ENCODE data around the gene SLC12A8.

The SLC12A8 gene

GRCh38 chr3:125129512-125129997 lies 83.0 kb downstream of the SLC12A8 start:
- TF ChIP-seq CTCF (conservative IDR thresholded peaks at IDR 0.05) (no peak), ZFX (IDR thresholded peaks at IDR 0.05) (no peak)
- no peak overlapping the region for H3K27ac ChIP-seq

DNA sequence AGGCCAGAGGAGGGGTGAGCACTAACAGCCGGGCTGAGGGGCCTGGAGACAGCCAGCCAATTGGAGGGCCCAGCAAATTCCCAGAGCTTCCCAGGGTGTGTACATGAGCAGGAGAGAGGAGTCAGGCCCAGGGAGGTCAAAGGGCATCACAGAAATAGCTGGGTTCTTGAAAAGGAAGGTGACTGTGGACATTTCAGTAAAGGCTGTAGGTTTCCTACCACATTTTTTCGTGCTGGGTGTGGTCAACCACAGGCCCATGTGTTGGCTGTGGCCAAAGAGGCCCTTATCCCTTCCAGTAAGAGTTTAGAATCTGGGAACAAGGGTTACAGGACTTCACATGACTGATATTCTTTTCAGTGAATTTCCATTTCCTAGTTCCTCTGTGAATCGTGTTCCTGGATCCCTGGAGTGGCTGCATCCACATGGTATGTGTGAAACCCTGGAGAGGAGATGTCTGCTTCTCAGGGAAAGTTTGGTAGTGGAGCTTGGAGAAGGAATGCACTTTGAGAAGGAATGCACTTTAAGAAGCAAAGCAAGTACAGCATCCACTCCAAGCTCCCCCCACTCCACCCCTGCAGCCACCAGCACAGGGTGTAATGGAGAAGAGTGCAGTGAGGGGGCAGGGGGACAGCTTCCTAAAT lies 83.6 kb downstream of the SLC12A8 start:
- TF ChIP-seq CTCF (conservative IDR thresholded peaks at IDR 0.05), result no peak
- TF ChIP-seq ZFX (IDR thresholded peaks at IDR 0.05), result no peak
- H3K27ac ChIP-seq, result no peak overlapping the region

- no peak overlapping the region for H3K27ac ChIP-seq
- TF ChIP-seq ZFX (IDR thresholded peaks at IDR 0.05) (no peak), CTCF (conservative IDR thresholded peaks at IDR 0.05) (no peak)
Measured at GRCh38 chr3:125126323-125126722, 86.2 kb downstream of the SLC12A8 start.

- H3K27ac ChIP-seq, result no peak overlapping the region
Measured at GRCh38 chr3:125125821-125126245, 86.7 kb downstream of the SLC12A8 start.

DNA sequence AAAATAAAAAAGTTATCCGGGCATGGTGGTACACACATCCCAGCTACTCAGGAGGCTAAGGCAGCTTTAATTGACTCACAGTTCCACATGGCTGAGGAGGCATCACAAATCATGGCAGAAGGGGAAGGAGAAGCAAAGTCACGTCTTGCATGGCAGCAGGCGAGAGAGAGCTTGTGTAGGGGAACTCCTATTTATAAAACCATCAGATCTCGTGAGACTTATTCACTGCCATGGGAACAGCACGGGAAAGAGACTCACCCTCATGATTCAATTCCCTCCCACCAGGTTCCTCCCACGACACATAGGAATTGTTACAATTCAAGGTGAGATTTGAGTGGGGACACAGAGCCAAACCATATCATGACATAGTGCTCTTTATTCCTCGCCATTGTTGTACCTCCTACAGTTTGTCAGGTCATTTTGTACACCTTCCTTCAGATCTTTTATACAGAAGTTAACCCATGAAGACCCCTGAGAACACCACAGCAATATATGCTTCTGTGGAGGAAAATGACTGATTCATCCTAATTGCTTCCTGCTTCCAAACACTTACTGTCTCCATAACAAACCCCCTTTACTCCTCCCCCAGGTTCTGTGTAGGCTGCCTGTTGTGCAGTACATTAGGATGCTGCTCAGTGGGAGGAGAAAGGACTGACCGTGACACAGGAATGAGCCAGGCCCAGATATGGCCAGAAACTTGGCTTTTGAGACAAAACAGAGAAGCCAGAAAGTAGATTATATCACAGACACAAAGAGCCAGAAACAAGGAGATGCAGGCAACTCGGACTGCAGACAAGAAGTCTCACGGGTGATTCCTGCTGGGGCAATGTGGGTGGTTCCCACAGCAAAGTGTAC lies 88.9 kb downstream of the SLC12A8 start:
- no peak overlapping the region for H3K27ac ChIP-seq
- no peak for TF ChIP-seq ZFX (IDR thresholded peaks at IDR 0.05)
- TF ChIP-seq CTCF (conservative IDR thresholded peaks at IDR 0.05), result no peak

More at GRCh38 chr3:125125821-125126245, 86.7 kb downstream of the SLC12A8 start:
- TF ChIP-seq CTCF (conservative IDR thresholded peaks at IDR 0.05) (no peak), ZFX (IDR thresholded peaks at IDR 0.05) (no peak)

GRCh38 chr3:125121246-125122010 lies 91.1 kb downstream of the SLC12A8 start:
- no peak overlapping the region for H3K27ac ChIP-seq
- no peak for TF ChIP-seq CTCF (conservative IDR thresholded peaks at IDR 0.05)
- no peak for TF ChIP-seq ZFX (IDR thresholded peaks at IDR 0.05)

Data from C4-2B (cell line).